Tibial nerve (tissue), 4 donors: ENCODE results near the gene ZNF142. TPM values are rescaled to one million over a fixed set of nuclear protein-coding genes. Genes with fewer than 3 reads are reported as not detected.
"Not testable (repeated sequence)": the region's sequence is repeated elsewhere in the genome, so short reads cannot be mapped to it uniquely, and the experiment has no call there.

Source experiments
- DNase-seq, 2 donors: peaks; one replicate each; pipeline ENCODE4 v3.0.0-alpha.2; 2019; ENCODE audit warnings: low spot score in 2 of 2
- H3K27ac ChIP-seq, 4 donors: fragments of 200-600 bp; sonication (generic) in 3 of 4; one replicate each; pipeline ENCODE4 v1.5.1; 2017 to 2019; ENCODE audit warnings: mild to moderate bottlenecking in 1 of 4
- H3K27me3 ChIP-seq, 2 donors: fragments of 200-600 bp; sonication (generic) in 1 of 2; one replicate each; pipeline versions ENCODE4 v1.5.1 to v1.6.0; 2017 to 2019
- H3K36me3 ChIP-seq, 3 donors: fragments of 200-600 bp; sonication (generic); one replicate each; pipeline ENCODE4 v1.5.1; 2018 to 2019
- H3K4me1 ChIP-seq, 4 donors: fragments of 200-600 bp; sonication (generic) in 3 of 4; one replicate each; pipeline ENCODE4 v1.5.1; 2017 to 2019
- H3K4me3 ChIP-seq, 4 donors: fragments of 200-600 bp; sonication (generic) in 3 of 4; one replicate each; pipeline ENCODE4 v1.5.1; 2017 to 2019; ENCODE audit warnings: mild to moderate bottlenecking in 1 of 4, moderate library complexity in 1 of 4
- H3K9me3 ChIP-seq, 4 donors: fragments of 200-600 bp; sonication (generic) in 3 of 4; one replicate each; pipeline ENCODE4 v1.5.1; 2017 to 2019
- CTCF ChIP-seq, 5 experiments: fragments of 200-600 bp in 3 of 5; fragments of 450-650 bp in 2 of 5; sonication (generic) in 3 of 5; IDR thresholded peaks; one replicate each; pipeline ENCODE4 v1.5.1; 2016 to 2019; ENCODE audit warnings: antibody characterized with exemption in 5 of 5, mild to moderate bottlenecking in 3 of 5, moderate library complexity in 2 of 5
- EP300 ChIP-seq, 2 donors: sonication (generic); formaldehyde crosslinking; IDR thresholded peaks; one replicate each; pipeline ENCODE4 v1.6.1; 2017; ENCODE audit warnings: antibody characterized with exemption in 2 of 2, mild to moderate bottlenecking in 1 of 2
- POLR2A ChIP-seq, 2 donors: fragments of 450-650 bp; IDR thresholded peaks; one replicate each; pipeline ENCODE4 v1.6.1; 2017; ENCODE audit warnings: antibody characterized with exemption in 2 of 2, mild to moderate bottlenecking in 2 of 2, moderate library complexity in 2 of 2
- WGBS, 2 donors: methylation state at CpG; one replicate each; pipeline ENCODE4 v1.1.5; 2018; 5-methylcytosine and 5-hydroxymethylcytosine counted together
- total RNA-seq, 4 donors: library from RNA; depleted of rRNA; stranded (reverse); fragments of >200 nt; gene quantifications; one replicate each; pipeline ENCODE4 v1.1.0, GENCODE V29; 2016

Gene ZNF142
- total RNA-seq, 4 donors from 2014 or later, result 24.7 to 31.7 (median 26.6) TPM

- TF ChIP-seq EP300 (IDR thresholded peaks at IDR 0.05), result no peak
- no peak for TF ChIP-seq CTCF (IDR thresholded peaks at IDR 0.05)
- TF ChIP-seq POLR2A (IDR thresholded peaks at IDR 0.05), result no peak
- Histone ChIP-seq H3K27me3 (no peaks in the 10 kb centered on the region), H3K4me3 (no peak overlapping the region), H3K27ac (no peak overlapping the region), H3K4me1 (no peaks in the 10 kb centered on the region), H3K9me3 (no peaks in the 10 kb centered on the region), H3K36me3 (peaks cover 0 to 97% (median 24%) of the 10 kb centered on the region in 3 donors)
- DNase-seq, result no peak
- 88 to 90% methylated on average over 3 of the region's 3 CpGs for WGBS, 2 donors
Observed at GRCh38 chr2:218694405-218695145, 35.2 kb upstream of the ZNF142 start.

GRCh38 chr2:218691234-218691633, 31.8 kb upstream of the ZNF142 start:
- Histone ChIP-seq H3K27me3 (no peaks in the 10 kb centered on the region), H3K4me3 (no peak overlapping the region), H3K9me3 (no peaks in the 10 kb centered on the region), H3K4me1 (peaks cover 0 to 5% (median 0%) of the 10 kb centered on the region in 4 donors), H3K36me3 (peaks cover 0 to 79% (median 24%) of the 10 kb centered on the region in 3 donors), H3K27ac (no peak overlapping the region)
- no peak for DNase-seq
- TF ChIP-seq POLR2A (IDR thresholded peaks at IDR 0.05) (no peak), CTCF (IDR thresholded peaks at IDR 0.05) (no peak), EP300 (IDR thresholded peaks at IDR 0.05) (no peak)

- DNase-seq, result peak in 1 of 2 donors; percentile 64
- H3K4me3 ChIP-seq, H3K9me3 ChIP-seq, H3K27ac ChIP-seq, H3K27me3 ChIP-seq, H3K4me1 ChIP-seq: not testable (repeated sequence)
- TF ChIP-seq EP300 (IDR thresholded peaks at IDR 0.05), result peak in 1 of 2 donors; percentile 17
- peak; percentile 62 to 81 (median 74) for TF ChIP-seq CTCF (IDR thresholded peaks at IDR 0.05)
- H3K36me3 ChIP-seq, result peaks cover 0 to 71% (median 6%) of the 10 kb centered on the region in 3 donors
- 22 to 23% methylated on average over 5 of the region's 5 CpGs for WGBS, 2 donors
Observed at GRCh38 chr2:218687400-218688060, 28.1 kb upstream of the ZNF142 start.

- 80 to 91% methylated on average over 3 of the region's 3 CpGs for WGBS, 2 donors
- no peak for DNase-seq
- Histone ChIP-seq H3K4me3 (no peak overlapping the region), H3K27ac (no peak overlapping the region), H3K36me3 (peaks cover 0 to 87% (median 4%) of the 10 kb centered on the region in 3 donors), H3K27me3 (no peaks in the 10 kb centered on the region), H3K9me3 (no peaks in the 10 kb centered on the region), H3K4me1 (no peaks in the 10 kb centered on the region)
- TF ChIP-seq POLR2A (IDR thresholded peaks at IDR 0.05), result no peak
- TF ChIP-seq EP300 (IDR thresholded peaks at IDR 0.05), result no peak
- TF ChIP-seq CTCF (IDR thresholded peaks at IDR 0.05), result no peak
Observed at GRCh38 chr2:218680061-218680460, 20.6 kb upstream of the ZNF142 start.

- H3K27me3 ChIP-seq, result no peaks in the 10 kb centered on the region
- H3K36me3 ChIP-seq, result peaks cover 0 to 81% (median 4%) of the 10 kb centered on the region in 3 donors
- H3K27ac ChIP-seq, result no peak overlapping the region
- no peak overlapping the region for H3K4me3 ChIP-seq
- WGBS, 2 donors, result 67 to 69% methylated on average over 4 of the region's 4 CpGs
- H3K9me3 ChIP-seq, result no peaks in the 10 kb centered on the region
- TF ChIP-seq CTCF (IDR thresholded peaks at IDR 0.05) (no peak), EP300 (IDR thresholded peaks at IDR 0.05) (no peak), POLR2A (IDR thresholded peaks at IDR 0.05) (no peak)
- H3K4me1 ChIP-seq, result no peaks in the 10 kb centered on the region
- DNase-seq, result no peak
Observed at GRCh38 chr2:218679119-218679518, 19.7 kb upstream of the ZNF142 start.
